ENCODE measurements around the gene PDGFRB.

DNA sequence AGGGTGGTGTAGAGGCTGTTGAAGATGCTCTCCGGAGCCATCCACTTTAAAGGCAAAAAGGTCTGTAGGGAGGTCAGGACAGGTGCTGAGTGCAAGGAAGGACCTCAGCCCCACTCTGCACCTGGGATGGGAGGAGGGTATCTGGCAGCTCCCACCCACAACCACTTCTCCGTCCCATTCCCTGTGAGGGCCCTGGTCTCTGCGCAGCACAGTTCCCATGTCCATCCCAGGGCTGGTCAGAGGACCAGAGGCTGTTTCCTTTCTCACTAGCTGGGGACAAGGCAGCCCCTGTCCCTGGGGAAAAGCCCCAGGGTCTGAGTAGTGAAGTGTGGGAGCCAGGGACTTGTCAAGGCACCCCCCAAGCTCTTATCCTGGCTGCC lies 35.6 kb downstream of the PDGFRB start:
- TF ChIP-seq, protein P1, sequence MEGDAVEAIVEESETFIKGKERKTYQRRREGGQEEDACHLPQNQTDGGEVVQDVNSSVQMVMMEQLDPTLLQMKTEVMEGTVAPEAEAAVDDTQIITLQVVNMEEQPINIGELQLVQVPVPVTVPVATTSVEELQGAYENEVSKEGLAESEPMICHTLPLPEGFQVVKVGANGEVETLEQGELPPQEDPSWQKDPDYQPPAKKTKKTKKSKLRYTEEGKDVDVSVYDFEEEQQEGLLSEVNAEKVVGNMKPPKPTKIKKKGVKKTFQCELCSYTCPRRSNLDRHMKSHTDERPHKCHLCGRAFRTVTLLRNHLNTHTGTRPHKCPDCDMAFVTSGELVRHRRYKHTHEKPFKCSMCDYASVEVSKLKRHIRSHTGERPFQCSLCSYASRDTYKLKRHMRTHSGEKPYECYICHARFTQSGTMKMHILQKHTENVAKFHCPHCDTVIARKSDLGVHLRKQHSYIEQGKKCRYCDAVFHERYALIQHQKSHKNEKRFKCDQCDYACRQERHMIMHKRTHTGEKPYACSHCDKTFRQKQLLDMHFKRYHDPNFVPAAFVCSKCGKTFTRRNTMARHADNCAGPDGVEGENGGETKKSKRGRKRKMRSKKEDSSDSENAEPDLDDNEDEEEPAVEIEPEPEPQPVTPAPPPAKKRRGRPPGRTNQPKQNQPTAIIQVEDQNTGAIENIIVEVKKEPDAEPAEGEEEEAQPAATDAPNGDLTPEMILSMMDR (IDR thresholded peaks at IDR 0.05), result no peak
- TF ChIP-seq POLR2A (IDR thresholded peaks at IDR 0.05), result no peak
- no peak for TF ChIP-seq EP300 (IDR thresholded peaks at IDR 0.05)
